GM23338 (cell line): Measurements from ENCODE around the gene GLI3. TPM values are rescaled to one million over a fixed set of nuclear protein-coding genes. Genes with fewer than 3 reads are reported as not detected.

Source experiments
- ATAC-seq: fragments of 200-7000 bp; cut with Tn5 transposase; 3 replicates; pipeline ENCODE4 v1.9.1; 2020
- DNase-seq: peaks from one replicate; pipeline ENCODE4 v3.0.0-alpha.2; 2015; ENCODE audit warnings: low spot score
- H2AFZ ChIP-seq: fragments of 200-600 bp; sonication (generic); 2 replicates; pipeline ENCODE4 v1.8.0; 2016; ENCODE audit warnings: antibody characterized with exemption, mild to moderate bottlenecking, moderate library complexity
- H3F3A ChIP-seq: fragments of 200-600 bp; sonication (generic); replicated peaks from 2 replicates; pipeline ENCODE4 v1.8.0; 2017; ENCODE audit warnings: antibody characterized with exemption, mixed run types, low read depth
- H3K27ac ChIP-seq: fragments of 200-600 bp; sonication (generic); 2 replicates; pipeline ENCODE4 v1.6.1; 2016; ENCODE audit warnings: low read depth
- H3K27me3 ChIP-seq: fragments of 200-600 bp; sonication (generic); 2 replicates; pipeline ENCODE4 v1.8.0; 2016; ENCODE audit warnings: mild to moderate bottlenecking, mixed run types, moderate library complexity; ENCODE audit not compliant: insufficient read depth
- H3K36me3 ChIP-seq: fragments of 200-600 bp; sonication (generic); 2 replicates; pipeline ENCODE4 v1.8.0; 2016; ENCODE audit warnings: mild to moderate bottlenecking; ENCODE audit not compliant: insufficient read depth
- H3K4me1 ChIP-seq: fragments of 200-600 bp; sonication (generic); 2 replicates; pipeline ENCODE4 v1.8.0; 2016; ENCODE audit warnings: mild to moderate bottlenecking, moderate library complexity; ENCODE audit not compliant: insufficient read depth
- H3K4me2 ChIP-seq: fragments of 200-600 bp; sonication (generic); 2 replicates; pipeline ENCODE4 v1.7.1; 2017; ENCODE audit warnings: mixed run types
- H3K4me3 ChIP-seq: fragments of 200-600 bp; sonication (generic); 2 replicates; pipeline ENCODE4 v1.6.1; 2016; ENCODE audit warnings: mixed run types
- H3K79me2 ChIP-seq: fragments of 200-600 bp; sonication (generic); replicated peaks from 2 replicates; pipeline ENCODE4 v1.8.0; 2017; ENCODE audit warnings: mild to moderate bottlenecking; ENCODE audit not compliant: insufficient read depth
- H3K9me2 ChIP-seq: fragments of 200-600 bp; sonication (generic); 2 replicates; pipeline ENCODE4 v1.8.0; 2017; ENCODE audit not compliant: insufficient read depth
- H4K20me1 ChIP-seq: fragments of 200-600 bp; sonication (generic); replicated peaks from 2 replicates; pipeline ENCODE4 v1.8.0; 2017; ENCODE audit warnings: mild to moderate bottlenecking; ENCODE audit not compliant: insufficient read depth
- H3K27ac Mint-ChIP-seq: 2 replicates; pipeline ENCODE4 v1.8.0; 2020; ENCODE audit warnings: inconsistent platforms, mild to moderate bottlenecking, moderate library complexity, mixed read lengths
- H3K27me3 Mint-ChIP-seq: 3 replicates; pipeline ENCODE4 v1.8.0; 2022; ENCODE audit warnings: low read depth, mild to moderate bottlenecking, moderate library complexity, mixed read lengths, inconsistent platforms; ENCODE audit not compliant: insufficient read depth, poor library complexity
- H3K36me3 Mint-ChIP-seq: 3 replicates; pipeline ENCODE4 v1.8.0; 2021; ENCODE audit warnings: low read depth, mild to moderate bottlenecking, inconsistent platforms, moderate library complexity, mixed read lengths
- H3K4me1 Mint-ChIP-seq: 3 replicates; pipeline ENCODE4 v1.8.0; 2020; ENCODE audit warnings: mild to moderate bottlenecking, inconsistent platforms, mixed read lengths
- H3K4me3 Mint-ChIP-seq: 3 replicates; pipeline ENCODE4 v1.8.0; 2021; ENCODE audit warnings: moderate library complexity, mild to moderate bottlenecking, inconsistent platforms, mixed read lengths
- H3K9me3 Mint-ChIP-seq: 3 replicates; pipeline ENCODE4 v1.8.0; 2020; ENCODE audit warnings: moderate library complexity, mild to moderate bottlenecking, inconsistent platforms, mixed read lengths
- CREB1 ChIP-seq: fragments of 250-450 bp; sonication (Bioruptor Pico); IDR thresholded peaks from 2 replicates; pipeline ENCODE4 v1.5.0; 2020; ENCODE audit warnings: low read depth, mild to moderate bottlenecking, moderate library complexity
- EZH2 ChIP-seq: fragments of 200-600 bp; sonication (generic); IDR thresholded peaks from one replicate; pipeline ENCODE4 v1.8.0; 2017; ENCODE audit warnings: antibody characterized with exemption, mild to moderate bottlenecking, low read depth; ENCODE audit not compliant: unreplicated experiment
- EZH2phosphoT487 ChIP-seq: fragments of 200-600 bp; sonication (generic); IDR thresholded peaks from one replicate; pipeline ENCODE4 v1.8.1; 2018; ENCODE audit warnings: antibody characterized with exemption; ENCODE audit not compliant: unreplicated experiment
- NANOG ChIP-seq: IDR thresholded peaks from 2 replicates; pipeline ENCODE4 v1.6.1; 2016; ENCODE audit warnings: antibody characterized with exemption, borderline replicate concordance
- POLR2AphosphoS5 ChIP-seq: IDR thresholded peaks from 2 replicates; pipeline ENCODE4 v1.6.1; 2016; ENCODE audit warnings: antibody characterized with exemption, low read depth
- STAT1 ChIP-seq: IDR thresholded peaks from one replicate; pipeline ENCODE4 v1.6.1; 2016; ENCODE audit warnings: antibody characterized with exemption; ENCODE audit not compliant: unreplicated experiment
- ZNF331 ChIP-seq: fragments of 250-450 bp; sonication (Bioruptor Pico); IDR thresholded peaks from 2 replicates; pipeline ENCODE4 v1.5.0; 2020; ENCODE audit warnings: low read depth, mild to moderate bottlenecking, moderate library complexity
- polyA plus RNA-seq: library from polyadenylated mRNA; unstranded; fragments of >200 nt; fragmentation: Nextera tagmentation; extraction: Ambion mirVana; gene quantifications from 2 replicates; pipeline ENCODE4 v1.2.1, GENCODE V29; 2016
- total RNA-seq: library from RNA; depleted of rRNA; stranded (reverse); fragments of >200 nt; shearing (Covaris generic); gene quantifications from 2 replicates; pipeline ENCODE4 v1.2.3, GENCODE V29; 2014
- TF ChIP-seq, protein P1 (sequence below): IDR thresholded peaks from 2 replicates; pipeline ENCODE4 v1.6.1; 2016; ENCODE audit warnings: antibody characterized with exemption
- TF ChIP-seq, protein P2 (sequence below), 2 experiments: fragments of 200-600 bp in 1 of 2; sonication (generic) in 1 of 2; conservative IDR thresholded peaks; 2 replicates each; pipeline versions ENCODE4 v1.5.1 to v1.6.1; 2016 to 2017; ENCODE audit warnings: antibody characterized with exemption in 2 of 2, low read depth in 2 of 2, mild to moderate bottlenecking in 2 of 2, moderate library complexity in 1 of 2

GLI3 gene
- total and polyA plus RNA-seq, 2 experiments from 2014 or later: 16.1 to 17.9 TPM

DNA sequence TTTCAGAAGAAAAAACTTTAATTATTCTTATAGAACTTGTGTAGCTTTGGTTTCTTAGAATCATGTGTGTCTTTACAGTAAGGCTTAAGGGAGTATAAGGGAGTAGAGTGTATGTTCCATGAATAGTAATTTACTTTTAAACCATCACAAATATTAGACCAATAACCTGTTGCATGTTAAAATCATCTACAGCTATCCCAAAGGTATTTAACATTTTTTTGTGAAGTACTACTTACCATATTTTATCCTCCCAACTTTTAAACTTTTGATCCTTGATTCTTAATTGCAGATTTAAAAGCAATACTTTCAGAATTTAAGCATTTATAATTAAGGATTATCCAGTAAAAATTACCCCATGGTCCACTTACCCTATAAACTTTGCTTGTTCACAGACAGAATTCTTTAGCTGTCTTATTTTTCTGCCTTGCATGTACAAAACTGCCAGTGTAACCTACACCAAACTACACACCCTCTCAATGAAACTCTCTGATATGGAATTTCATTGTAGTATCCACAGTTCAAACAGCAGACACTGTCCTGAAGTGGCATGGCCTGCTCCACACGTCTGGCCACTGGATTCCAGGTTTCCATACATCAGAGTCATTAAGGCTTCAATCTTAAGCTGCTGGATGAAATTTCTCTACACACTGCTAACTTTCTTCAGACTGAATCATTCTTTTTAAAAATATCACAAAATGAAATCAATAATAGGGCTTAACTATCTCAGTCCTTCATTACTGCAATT lies 5.8 kb downstream of the GLI3 start:
- Histone ChIP-seq H2AFZ (no peak overlapping the region), H4K20me1 (no peaks in the 10 kb centered on the region), H3K9me2 (no peaks in the 10 kb centered on the region), H3K79me2 (peaks cover 62% of the 10 kb centered on the region), H3K27ac (no peak overlapping the region), H3F3A (peaks cover 8% of the 10 kb centered on the region; the same call in 1 of the 2 replicates), H3K4me2 (peak overlapping the region; percentile 88), H3K36me3 (no peaks in the 10 kb centered on the region), H3K4me3 (no peak overlapping the region), H3K27me3 (peaks cover 10% of the 10 kb centered on the region), H3K4me1 (peaks cover 83% of the 10 kb centered on the region)
- Mint-ChIP-seq H3K4me1 (peaks cover 85% of the 10 kb centered on the region), H3K36me3 (peaks cover 2% of the 10 kb centered on the region; the same call in 1 of the 3 replicates), H3K9me3 (no peaks in the 10 kb centered on the region; the same call in 2 of the 3 replicates), H3K27ac (peak overlapping the region; percentile 79; the same call in 1 of the 2 replicates), H3K4me3 (no peak overlapping the region; the same call in 2 of the 3 replicates), H3K27me3 (peaks cover 14% of the 10 kb centered on the region)
- no peak for DNase-seq
- TF ChIP-seq, protein P1, sequence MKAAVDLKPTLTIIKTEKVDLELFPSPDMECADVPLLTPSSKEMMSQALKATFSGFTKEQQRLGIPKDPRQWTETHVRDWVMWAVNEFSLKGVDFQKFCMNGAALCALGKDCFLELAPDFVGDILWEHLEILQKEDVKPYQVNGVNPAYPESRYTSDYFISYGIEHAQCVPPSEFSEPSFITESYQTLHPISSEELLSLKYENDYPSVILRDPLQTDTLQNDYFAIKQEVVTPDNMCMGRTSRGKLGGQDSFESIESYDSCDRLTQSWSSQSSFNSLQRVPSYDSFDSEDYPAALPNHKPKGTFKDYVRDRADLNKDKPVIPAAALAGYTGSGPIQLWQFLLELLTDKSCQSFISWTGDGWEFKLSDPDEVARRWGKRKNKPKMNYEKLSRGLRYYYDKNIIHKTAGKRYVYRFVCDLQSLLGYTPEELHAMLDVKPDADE: no peak
- TF ChIP-seq EZH2: no peak
- no peak for TF ChIP-seq STAT1
- TF ChIP-seq ZNF331 (CRISPR knock-in tag): no peak
- no peak for TF ChIP-seq EZH2phosphoT487
- no peak for ATAC-seq

DNA sequence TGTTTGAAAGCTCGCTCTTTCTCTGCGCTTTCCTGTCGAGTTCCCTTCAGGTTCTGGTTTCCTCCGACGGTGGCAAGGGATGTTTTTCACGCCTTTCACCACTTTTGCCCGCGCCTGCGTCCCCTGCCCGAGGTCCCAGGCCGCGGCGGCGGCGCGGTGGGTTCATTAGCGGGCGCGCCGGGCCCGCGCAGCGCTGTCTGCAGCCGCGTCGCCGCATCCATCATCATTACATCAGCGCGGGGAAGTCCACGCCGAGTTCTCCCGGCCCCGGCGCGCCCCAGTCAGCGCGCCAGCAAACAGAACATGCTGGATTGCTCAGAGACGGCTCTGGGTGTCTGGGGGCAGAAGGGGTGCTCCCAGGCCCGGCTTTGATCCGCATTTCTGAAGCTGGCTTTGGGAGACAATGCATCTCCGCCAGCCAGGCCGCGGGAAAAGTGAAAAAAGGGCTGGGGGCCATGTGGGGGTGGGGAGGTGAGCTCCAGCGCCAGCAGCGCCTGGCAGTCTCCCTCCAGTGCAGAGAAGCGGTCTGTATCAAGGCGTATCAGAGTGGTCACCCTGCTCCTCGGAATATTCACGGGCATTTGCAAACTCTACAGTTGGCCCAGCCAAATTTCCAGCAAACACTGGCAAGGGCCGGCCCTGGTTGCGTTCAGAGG lies 8.9 kb downstream of the GLI3 start:
- H3K79me2 ChIP-seq: peaks cover 40% of the 10 kb centered on the region
- H3K4me2 ChIP-seq: peak overlapping the region; percentile 81
- Mint-ChIP-seq H3K4me1 (peaks cover 84% of the 10 kb centered on the region), H3K27me3 (peaks cover 7% of the 10 kb centered on the region), H3K4me3 (peak overlapping the region; percentile 74), H3K27ac (peak overlapping the region; percentile 93), H3K36me3 (peaks cover 2% of the 10 kb centered on the region; the same call in 1 of the 3 replicates), H3K9me3 (no peaks in the 10 kb centered on the region)
- DNase-seq (peak; percentile 72), ATAC-seq (peak; percentile 67)
- peaks cover 84% of the 10 kb centered on the region for H3K4me1 ChIP-seq
- H3K36me3 ChIP-seq: no peaks in the 10 kb centered on the region
- H3K9me2 ChIP-seq: no peaks in the 10 kb centered on the region
- no peak overlapping the region for H2AFZ ChIP-seq
- 0 out of 2 replicates have a peak, but pooled peaks have one; percentile 19 for TF ChIP-seq POLR2AphosphoS5
- TF ChIP-seq CREB1 (CRISPR knock-in tag): peak; percentile 8; the same call in 1 of the 2 replicates
- TF ChIP-seq EZH2: no peak
- TF ChIP-seq, protein P2, sequence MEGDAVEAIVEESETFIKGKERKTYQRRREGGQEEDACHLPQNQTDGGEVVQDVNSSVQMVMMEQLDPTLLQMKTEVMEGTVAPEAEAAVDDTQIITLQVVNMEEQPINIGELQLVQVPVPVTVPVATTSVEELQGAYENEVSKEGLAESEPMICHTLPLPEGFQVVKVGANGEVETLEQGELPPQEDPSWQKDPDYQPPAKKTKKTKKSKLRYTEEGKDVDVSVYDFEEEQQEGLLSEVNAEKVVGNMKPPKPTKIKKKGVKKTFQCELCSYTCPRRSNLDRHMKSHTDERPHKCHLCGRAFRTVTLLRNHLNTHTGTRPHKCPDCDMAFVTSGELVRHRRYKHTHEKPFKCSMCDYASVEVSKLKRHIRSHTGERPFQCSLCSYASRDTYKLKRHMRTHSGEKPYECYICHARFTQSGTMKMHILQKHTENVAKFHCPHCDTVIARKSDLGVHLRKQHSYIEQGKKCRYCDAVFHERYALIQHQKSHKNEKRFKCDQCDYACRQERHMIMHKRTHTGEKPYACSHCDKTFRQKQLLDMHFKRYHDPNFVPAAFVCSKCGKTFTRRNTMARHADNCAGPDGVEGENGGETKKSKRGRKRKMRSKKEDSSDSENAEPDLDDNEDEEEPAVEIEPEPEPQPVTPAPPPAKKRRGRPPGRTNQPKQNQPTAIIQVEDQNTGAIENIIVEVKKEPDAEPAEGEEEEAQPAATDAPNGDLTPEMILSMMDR (conservative IDR thresholded peaks at IDR 0.05; ENCODE audit: low read depth in 2 of 2): no peak
- no peak for TF ChIP-seq NANOG
- H4K20me1 ChIP-seq: no peaks in the 10 kb centered on the region
- H3K4me3 ChIP-seq: peak overlapping the region; percentile 57
- H3K27ac ChIP-seq: peak overlapping the region; percentile 96
- no peaks in the 10 kb centered on the region for H3K27me3 ChIP-seq
- H3F3A ChIP-seq: peaks cover 8% of the 10 kb centered on the region; the same call in 1 of the 2 replicates
